HG02884 (cell line): ENCODE data around the gene FERMT2.
"Not testable (repeated sequence)": the region's sequence is repeated elsewhere in the genome, so short reads cannot be mapped to it uniquely, and the experiment has no call there.

Experiments used
- ATAC-seq: cut with Tn5 transposase; IDR thresholded peaks from one replicate; pipeline ENCODE4 v1.9.1; 2021; ENCODE audit warnings: mild to moderate bottlenecking, moderate library complexity; ENCODE audit not compliant: unreplicated experiment

FERMT2 gene

GRCh38 chr14:52868911-52869618, 81.8 kb downstream of the FERMT2 start:
- ATAC-seq, result no peak

- ATAC-seq, result not testable (repeated sequence)
These were observed 86.0 kb downstream of the FERMT2 start for GRCh38 chr14:52864893-52865292.

GRCh38 chr14:52863334-52863700, 87.5 kb downstream of the FERMT2 start:
- ATAC-seq, result no peak

- ATAC-seq, result no peak
These were observed 88.1 kb downstream of the FERMT2 start for GRCh38 chr14:52862632-52863333.

- ATAC-seq, result no peak
These were observed 89.4 kb downstream of the FERMT2 start for GRCh38 chr14:52861403-52861802.

- ATAC-seq, result no peak
These were observed 89.9 kb downstream of the FERMT2 start for GRCh38 chr14:52860910-52861309.

GRCh38 chr14:52860209-52860608, 90.6 kb downstream of the FERMT2 start:
- ATAC-seq, result no peak

GRCh38 chr14:52856139-52856538, 94.7 kb downstream of the FERMT2 start:
- no peak for ATAC-seq

GRCh38 chr14:52853522-52853854, 97.4 kb downstream of the FERMT2 start:
- no peak for ATAC-seq

GRCh38 chr14:52852810-52853521, 97.9 kb downstream of the FERMT2 start:
- ATAC-seq, result no peak

- ATAC-seq, result no peak
These were observed 100.4 kb downstream of the FERMT2 start for GRCh38 chr14:52850451-52850909.

GRCh38 chr14:52848626-52849025, 102.2 kb downstream of the FERMT2 start:
- ATAC-seq, result no peak

- no peak for ATAC-seq
These were observed 104.3 kb downstream of the FERMT2 start for GRCh38 chr14:52846591-52846990.

GRCh38 chr14:52845081-52845480, 105.8 kb downstream of the FERMT2 start:
- no peak for ATAC-seq

GRCh38 chr14:52844262-52845060, 106.4 kb downstream of the FERMT2 start:
- no peak for ATAC-seq

GRCh38 chr14:52840877-52841276, 110.0 kb downstream of the FERMT2 start:
- no peak for ATAC-seq

- no peak for ATAC-seq
These were observed 113.4 kb downstream of the FERMT2 start for GRCh38 chr14:52837451-52837850.

- ATAC-seq, result no peak
These were observed 114.8 kb downstream of the FERMT2 start for GRCh38 chr14:52836063-52836462.

- no peak for ATAC-seq
These were observed 115.5 kb downstream of the FERMT2 start for GRCh38 chr14:52835122-52835903.

GRCh38 chr14:52834440-52834842, 116.4 kb downstream of the FERMT2 start:
- ATAC-seq, result no peak
